MM.1S (cell line): ENCODE results near the gene CATSPERB.

Experiments used
- EZH2 ChIP-seq: fragments of 300-600 bp; sonication (generic); optimal IDR thresholded peaks from 2 replicates; pipeline ENCODE3; 2017; ENCODE audit warnings: low read depth, mild to moderate bottlenecking, antibody characterized with exemption, low read length, mixed read lengths
- TF ChIP-seq, protein P1 (sequence below): fragments of 300-600 bp; sonication (generic); IDR thresholded peaks from 2 replicates; pipeline ENCODE4 v1.5.1; 2016; ENCODE audit warnings: antibody characterized with exemption, low read length, mixed read lengths

DNA sequence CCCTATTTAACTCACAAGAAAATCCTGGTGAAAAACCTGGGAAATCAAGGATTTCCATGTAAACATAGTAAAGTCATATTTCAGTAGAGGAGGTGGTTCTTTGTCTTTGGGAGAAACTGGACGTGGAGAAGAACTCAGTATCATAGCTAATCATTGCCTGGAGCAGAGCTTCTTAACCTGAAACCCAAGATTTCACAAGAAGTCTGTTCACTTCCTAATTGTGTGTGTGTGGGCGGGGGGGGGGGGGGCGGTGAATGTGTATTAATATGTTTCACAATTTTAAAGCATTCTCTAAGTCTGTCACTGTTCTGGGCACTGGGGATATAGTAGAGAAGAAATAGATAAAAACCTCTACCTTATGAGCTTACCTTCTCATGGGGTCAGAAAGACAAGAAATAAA is 125.0 kb downstream of the CATSPERB start:
- no peak for TF ChIP-seq EZH2
- TF ChIP-seq, protein P1, sequence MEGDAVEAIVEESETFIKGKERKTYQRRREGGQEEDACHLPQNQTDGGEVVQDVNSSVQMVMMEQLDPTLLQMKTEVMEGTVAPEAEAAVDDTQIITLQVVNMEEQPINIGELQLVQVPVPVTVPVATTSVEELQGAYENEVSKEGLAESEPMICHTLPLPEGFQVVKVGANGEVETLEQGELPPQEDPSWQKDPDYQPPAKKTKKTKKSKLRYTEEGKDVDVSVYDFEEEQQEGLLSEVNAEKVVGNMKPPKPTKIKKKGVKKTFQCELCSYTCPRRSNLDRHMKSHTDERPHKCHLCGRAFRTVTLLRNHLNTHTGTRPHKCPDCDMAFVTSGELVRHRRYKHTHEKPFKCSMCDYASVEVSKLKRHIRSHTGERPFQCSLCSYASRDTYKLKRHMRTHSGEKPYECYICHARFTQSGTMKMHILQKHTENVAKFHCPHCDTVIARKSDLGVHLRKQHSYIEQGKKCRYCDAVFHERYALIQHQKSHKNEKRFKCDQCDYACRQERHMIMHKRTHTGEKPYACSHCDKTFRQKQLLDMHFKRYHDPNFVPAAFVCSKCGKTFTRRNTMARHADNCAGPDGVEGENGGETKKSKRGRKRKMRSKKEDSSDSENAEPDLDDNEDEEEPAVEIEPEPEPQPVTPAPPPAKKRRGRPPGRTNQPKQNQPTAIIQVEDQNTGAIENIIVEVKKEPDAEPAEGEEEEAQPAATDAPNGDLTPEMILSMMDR = no peak
